Occipital lobe (tissue), 2 donors: ENCODE measurements around the gene ZNF484. TPM values are rescaled to one million over a fixed set of nuclear protein-coding genes. Genes with fewer than 3 reads are reported as not detected.
"Not testable (repeated sequence)": the region's sequence is repeated elsewhere in the genome, so short reads cannot be mapped to it uniquely, and the experiment has no call there.

Source experiments
- DNase-seq: peaks from one replicate; lab custom pipeline; 2025; lab: John Stamatoyannopoulos, UW
- total RNA-seq: library from RNA; depleted of rRNA; stranded (reverse); fragments of >200 nt; gene quantifications from one replicate; pipeline ENCODE4 v1.2.3, GENCODE V29; 2014

The ZNF484 gene
- total RNA-seq, 1 donor from 2014 or later: 59.3 TPM

- no peak for DNase-seq
These were observed 13.7 kb downstream of the ZNF484 start for GRCh38 chr9:92864152-92864551.

GRCh38 chr9:92860867-92861266, 17.0 kb downstream of the ZNF484 start:
- DNase-seq: no peak

GRCh38 chr9:92857236-92857635, 20.6 kb downstream of the ZNF484 start:
- DNase-seq: no peak

GRCh38 chr9:92853716-92854115, 24.1 kb downstream of the ZNF484 start:
- no peak for DNase-seq

- DNase-seq: no peak
These were observed 26.9 kb downstream of the ZNF484 start for GRCh38 chr9:92850898-92851297.

- DNase-seq: not testable (repeated sequence)
These were observed 29.1 kb downstream of the ZNF484 start for GRCh38 chr9:92848740-92849139.

- no peak for DNase-seq
These were observed 31.1 kb downstream of the ZNF484 start for GRCh38 chr9:92846662-92847145.

- not testable (repeated sequence) for DNase-seq
These were observed 39.4 kb downstream of the ZNF484 start for GRCh38 chr9:92838411-92838810.

- no peak for DNase-seq
These were observed 40.6 kb downstream of the ZNF484 start for GRCh38 chr9:92837191-92837590.

- no peak for DNase-seq
These were observed 48.4 kb downstream of the ZNF484 start for GRCh38 chr9:92829420-92829819.

GRCh38 chr9:92825065-92825464, 52.8 kb downstream of the ZNF484 start:
- DNase-seq: not testable (repeated sequence)

GRCh38 chr9:92820964-92821363, 56.9 kb downstream of the ZNF484 start:
- no peak for DNase-seq

- DNase-seq: not testable (repeated sequence)
These were observed 57.9 kb downstream of the ZNF484 start for GRCh38 chr9:92819898-92820297.

- DNase-seq: not testable (repeated sequence)
These were observed 68.1 kb downstream of the ZNF484 start for GRCh38 chr9:92809629-92810326.

GRCh38 chr9:92808726-92809451, 68.9 kb downstream of the ZNF484 start:
- peak; percentile 33 for DNase-seq

- DNase-seq: no peak
These were observed 69.8 kb downstream of the ZNF484 start for GRCh38 chr9:92807757-92808725.

GRCh38 chr9:92807031-92807756, 70.6 kb downstream of the ZNF484 start:
- no peak for DNase-seq

- DNase-seq: no peak
These were observed 73.1 kb downstream of the ZNF484 start for GRCh38 chr9:92804727-92805126.

- DNase-seq: no peak
These were observed 79.5 kb downstream of the ZNF484 start for GRCh38 chr9:92798358-92798757.

- DNase-seq: not testable (repeated sequence)
These were observed 81.5 kb downstream of the ZNF484 start for GRCh38 chr9:92796337-92796804.
